K562 (cell line): ENCODE data around the gene BMAL1. TPM values are rescaled to one million over a fixed set of nuclear protein-coding genes. Genes with fewer than 3 reads are reported as not detected.
A peak's percentile ranks its signal among the peaks of the same experiment; 100 is the strongest.

Source experiments
- ATAC-seq: fragments of 200-7000 bp; cut with Tn5 transposase; 3 replicates; pipeline ENCODE4 v1.9.1; 2020; ENCODE audit warnings: moderate library complexity
- BruUV-seq: library from RNA; stranded (reverse); fragments of 400-500 nt; replicated peaks from 2 replicates; lab custom pipeline; 2021; lab: Mats Ljungman, UMichigan
- CTCF ChIA-PET: fragments of 300-600 bp; formaldehyde crosslinking; extraction: SDS; loops from one replicate; lab custom pipeline; 2021; ENCODE audit warnings: low intra/inter-chr PET ratio; lab: Yijun Ruan, JAX
- POLR2A ChIA-PET: fragments of 300-600, 350-650 bp; sonication (Branson Sonifier 250); formaldehyde crosslinking; extraction: SDS; loops from one replicate; lab custom pipeline; 2021; ENCODE audit warnings: antibody characterized with exemption, inconsistent platforms; lab: Yijun Ruan, JAX
- DNase-seq, 4 experiments: peaks; one replicate each; pipeline versions ENCODE4 v3.0.0 to v3.0.0-alpha.2; 2011 to 2018; ENCODE audit warnings: low spot score in 3 of 4, mixed read lengths in 3 of 4; ENCODE audit errors: extremely low read depth in 1 of 4
- FAIRE-seq: peaks from 2 replicates; lab custom pipeline; 2011; peaks lifted over from hg19 to GRCh38; lab: Jason Lieb, UNC
- H2AFZ ChIP-seq: 2 replicates; pipeline ENCODE4 v1.6.0; 2011; ENCODE audit warnings: low read depth, low read length, control low read depth, inconsistent platforms
- H3K27ac ChIP-seq: fragments of 200-600 bp; 3 replicates; pipeline ENCODE4 v1.8.0; 2011; ENCODE audit warnings: low read depth, mild to moderate bottlenecking, control low read depth, inconsistent platforms, low read length, moderate library complexity, mixed read lengths; ENCODE audit errors: extremely low read depth
- H3K27me3 ChIP-seq, 2 experiments: fragments of 300-600 bp in 1 of 2; 2 replicates in 1 of 2; 3 replicates in 1 of 2; pipeline versions ENCODE4 v1.6.0 to v1.8.0; 2011; ENCODE audit warnings: inconsistent platforms in 2 of 2, low read length in 2 of 2, mild to moderate bottlenecking in 1 of 2, mixed read lengths in 1 of 2, moderate library complexity in 1 of 2; ENCODE audit not compliant: control insufficient read depth in 2 of 2, insufficient read depth in 2 of 2
- H3K36me3 ChIP-seq: fragments of 300-600 bp; 3 replicates; pipeline ENCODE4 v1.8.0; 2011; ENCODE audit warnings: mild to moderate bottlenecking, low read length, inconsistent platforms; ENCODE audit not compliant: control insufficient read depth, insufficient read depth
- H3K4me1 ChIP-seq, 2 experiments: fragments of 200-600 bp in 1 of 2; replicated peaks in 1 of 2; 2 replicates in 1 of 2; 3 replicates in 1 of 2; pipeline versions ENCODE4 v1.5.1 to v1.8.0; 2011; ENCODE audit warnings: inconsistent platforms in 2 of 2, low read length in 2 of 2, mild to moderate bottlenecking in 1 of 2, mixed read lengths in 1 of 2, moderate library complexity in 1 of 2; ENCODE audit not compliant: control insufficient read depth in 2 of 2, insufficient read depth in 2 of 2
- H3K4me2 ChIP-seq: 2 replicates; pipeline ENCODE4 v1.6.1; 2011; ENCODE audit warnings: low read length, control low read depth, inconsistent platforms, mixed read lengths; ENCODE audit not compliant: insufficient read depth
- H3K4me3 ChIP-seq: fragments of 200-600 bp; sonication (generic), shearing (Covaris generic); 2 replicates; pipeline ENCODE4 v1.5.1; 2016; ENCODE audit warnings: control low read depth, inconsistent platforms
- H3K79me2 ChIP-seq: fragments of 200-600 bp; 3 replicates; pipeline ENCODE4 v1.8.0; 2011; ENCODE audit warnings: low read length, inconsistent platforms; ENCODE audit not compliant: control insufficient read depth, insufficient read depth
- H3K9ac ChIP-seq, 2 experiments: 2 replicates each; pipeline versions ENCODE4 v1.6.0 to v1.6.1; 2011; ENCODE audit warnings: low read depth in 2 of 2, low read length in 2 of 2, control low read depth in 1 of 2, inconsistent platforms in 1 of 2, mild to moderate bottlenecking in 1 of 2, mixed read lengths in 1 of 2; ENCODE audit not compliant: insufficient read depth in 1 of 2
- H3K9me1 ChIP-seq: one replicate; pipeline ENCODE4 v1.6.0; 2011; ENCODE audit warnings: inconsistent platforms, mild to moderate bottlenecking, low read length, moderate library complexity; ENCODE audit not compliant: control insufficient read depth, insufficient read depth
- H3K9me3 ChIP-seq: replicated peaks from 2 replicates; pipeline ENCODE4 v1.5.1; 2011; ENCODE audit warnings: low read depth, low read length, inconsistent platforms; ENCODE audit not compliant: control insufficient read depth, insufficient read depth
- H4K20me1 ChIP-seq: replicated peaks from 2 replicates; pipeline ENCODE4 v1.6.1; 2011; ENCODE audit warnings: low read length, inconsistent platforms, mixed read lengths; ENCODE audit not compliant: control insufficient read depth, insufficient read depth
- ARNT ChIP-seq, 2 experiments: fragments of 450-650 bp; IDR thresholded peaks; 2 replicates each; pipeline ENCODE4 v1.6.1; 2016; ENCODE audit warnings: mild to moderate bottlenecking in 1 of 2
- CBX8 ChIP-seq: fragments of 200-600 bp; sonication (generic); IDR thresholded peaks from 2 replicates; pipeline ENCODE4 v1.6.1; 2012; ENCODE audit warnings: borderline replicate concordance, mixed run types, low read depth, mild to moderate bottlenecking, moderate library complexity, mixed read lengths, low read length, control low read depth, inconsistent platforms; ENCODE audit not compliant: poor library complexity, severe bottlenecking; ENCODE audit errors: extremely low read depth
- CEBPG ChIP-seq, 3 experiments: fragments of 200-800 bp in 1 of 3; sonication (Bioruptor generic) in 1 of 3; sonication (generic) in 1 of 3; formaldehyde crosslinking in 1 of 3; IDR thresholded peaks in 2 of 3; conservative IDR thresholded peaks in 1 of 3; 2 replicates each; pipeline versions ENCODE4 v1.6.1 to v1.8.0; 2016 to 2022; ENCODE audit warnings: missing compliant biosample characterization in 2 of 3, missing genetic modification characterization in 2 of 3, mild to moderate bottlenecking in 1 of 3, missing genetic modification reagents in 1 of 3
- EGR1 ChIP-seq: fragments of 450-650 bp; conservative IDR thresholded peaks from 2 replicates; pipeline ENCODE4 v1.6.1; 2017; ENCODE audit warnings: mild to moderate bottlenecking
- FOXK2 ChIP-seq, 2 experiments: fragments of 450-650 bp; IDR thresholded peaks in 1 of 2; conservative IDR thresholded peaks in 1 of 2; 2 replicates each; pipeline ENCODE4 v1.6.1; 2016; ENCODE audit warnings: low read depth in 2 of 2, mild to moderate bottlenecking in 1 of 2
- HIVEP1 ChIP-seq: fragments of 250-450 bp; sonication (Bioruptor Pico); IDR thresholded peaks from 2 replicates; pipeline ENCODE4 v1.4.0; 2020; ENCODE audit warnings: mild to moderate bottlenecking
- HNRNPL ChIP-seq: fragments of 200-400 bp; formaldehyde crosslinking; IDR thresholded peaks from 2 replicates; pipeline ENCODE4 v1.6.1; 2017; ENCODE audit warnings: low read depth, mild to moderate bottlenecking, low read length
- KAT7 ChIP-seq: sonication (generic); formaldehyde crosslinking; IDR thresholded peaks from 2 replicates; pipeline ENCODE4 v1.8.0; 2022; ENCODE audit warnings: missing genetic modification reagents, mild to moderate bottlenecking, borderline replicate concordance
- KLF16 ChIP-seq: IDR thresholded peaks from 2 replicates; pipeline ENCODE4 v1.6.1; 2016; ENCODE audit warnings: antibody characterized with exemption
- PML ChIP-seq: IDR thresholded peaks from 2 replicates; pipeline ENCODE4 v1.6.1; 2012; ENCODE audit warnings: low read length, inconsistent platforms
- SREBF2 ChIP-seq: sonication (generic); formaldehyde crosslinking; IDR thresholded peaks from 2 replicates; pipeline ENCODE4 v1.4.0; 2020; ENCODE audit warnings: mild to moderate bottlenecking, missing genetic modification reagents
- ZNF174 ChIP-seq: fragments of 250-450 bp; sonication (Bioruptor Pico); IDR thresholded peaks from 2 replicates; pipeline ENCODE4 v1.4.0; 2020; ENCODE audit warnings: mild to moderate bottlenecking
- ZNF354B ChIP-seq: fragments of 250-450 bp; sonication (Bioruptor Pico); IDR thresholded peaks from 2 replicates; pipeline ENCODE4 v1.4.0; 2020
- ZNF717 ChIP-seq: fragments of 250-450 bp; sonication (Bioruptor Pico); IDR thresholded peaks from 2 replicates; pipeline ENCODE4 v1.5.0; 2021
- WGBS: fragments of 100-300 bp; shearing (Covaris generic); methylation state at CpG from one replicate; pipeline ENCODE4 v1.1.6; 2016; ENCODE audit warnings: low coverage, mixed read lengths; ENCODE audit not compliant: insufficient coverage; ENCODE audit errors: missing lambda C conversion rate; 5-methylcytosine and 5-hydroxymethylcytosine counted together
- in situ Hi-C: fragments of 300-500 bp; cut with MboI; formaldehyde crosslinking; loops from 4 replicates; pipeline ENCODE4 v1.15.0; 2018; ENCODE audit warnings: inconsistent platforms, mixed read lengths
- intact Hi-C: fragments of 100-400 bp; cut with micrococcal nuclease; formaldehyde crosslinking; loops from 2 replicates; pipeline ENCODE4 v1.14.2; 2022
- polyA plus RNA-seq, 8 experiments: library from polyadenylated mRNA; depleted of rRNA in 4 of 8; stranded (reverse) in 5 of 8; unstranded in 3 of 8; fragments of >200 nt; fragmentation: Nextera tagmentation in 2 of 8; fragmentation: Illumina TruSeq in 1 of 8; extraction: Ambion mirVana in 2 of 8; extraction: Trizol in 1 of 8; gene quantifications; 2 replicates each; pipeline versions ENCODE4 v1.2.1 to v1.2.3, GENCODE V29; 2011 to 2014; ENCODE audit warnings: inconsistent platforms in 1 of 8, missing spikeins in 1 of 8
- total RNA-seq, 7 experiments: library from RNA; depleted of rRNA in 6 of 7; stranded (reverse); fragments of >200 nt in 6 of 7; fragmentation: Illumina TruSeq in 2 of 7; extraction: Trizol in 2 of 7; gene quantifications; 2 replicates each; pipeline versions ENCODE4 v1.2.1 to v1.2.3, GENCODE V29; 2011 to 2021; ENCODE audit warnings: low replicate concordance in 1 of 7
- TF ChIP-seq, protein P1 (sequence below): fragments of 450-650 bp; formaldehyde crosslinking; IDR thresholded peaks from 2 replicates; pipeline ENCODE4 v1.4.0; 2022; ENCODE audit warnings: mild to moderate bottlenecking, moderate library complexity

The BMAL1 gene
- total and polyA plus RNA-seq, 9 of the 15 experiments (the other 6 are each of a cell fraction or from before 2014, with no cell fraction given) = 0.14 to 2.4 (median 0.64) TPM

DNA sequence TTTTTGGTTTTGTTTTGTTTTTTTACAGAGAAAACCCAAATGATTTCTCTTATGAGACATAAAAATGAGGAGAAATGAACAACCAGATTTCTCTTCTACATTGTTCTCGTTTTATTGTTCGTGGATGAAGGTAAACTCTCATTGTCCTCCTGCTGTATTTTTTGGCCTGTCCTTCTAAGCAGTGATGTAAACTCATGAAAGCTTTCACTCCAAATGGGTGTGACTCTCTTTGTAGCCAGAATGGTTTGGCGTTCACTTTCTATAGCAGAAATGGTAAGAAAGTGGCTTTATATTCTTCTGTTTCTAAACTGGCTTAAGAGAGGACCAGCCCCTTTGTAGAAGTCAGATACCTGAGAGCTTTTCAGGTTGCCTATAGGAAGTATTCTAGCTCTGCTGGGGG, 15.5 kb upstream of the BMAL1 start:
- no peaks in the 10 kb centered on the region for H3K36me3 ChIP-seq
- H3K4me3 ChIP-seq = no peak overlapping the region
- H3K9me3 ChIP-seq = no peaks in the 10 kb centered on the region
- H3K27ac ChIP-seq = no peak overlapping the region
- ChIA-PET CTCF (no interaction called here), POLR2A (no interaction called here)
- intact Hi-C loops = no loop called here
- H3K4me1 ChIP-seq = no peaks in the 10 kb centered on the region; a peak in 2 of 5 replicates
- H3K79me2 ChIP-seq = no peaks in the 10 kb centered on the region
- peaks cover 6 to 30% of the 10 kb centered on the region in 2 experiments; a peak in 4 of 5 replicates for H3K27me3 ChIP-seq
- H3K9ac ChIP-seq = no peak overlapping the region
- ATAC-seq (no peak), DNase-seq (no peak), FAIRE-seq (no peak)
- WGBS = 0% methylated on average over 3 of the region's 3 CpGs
- TF ChIP-seq CBX8 = peak; percentile 71
- no peak for TF ChIP-seq ZNF354B (CRISPR knock-in tag)
- no peak for TF ChIP-seq ARNT (IDR thresholded peaks at IDR 0.05)
- TF ChIP-seq KLF16 = no peak
- no peak for TF ChIP-seq CEBPG (CRISPR knock-in tag; IDR thresholded peaks at IDR 0.05)
- 0 out of 4 replicates have a peak, but pooled peaks of 1 of the 2 experiments have one; percentile 19 for TF ChIP-seq CEBPG (tag; conservative IDR thresholded peaks at IDR 0.05 in 1 of 2, IDR thresholded peaks at IDR 0.05 in 1 of 2)
- H3K4me2 ChIP-seq = no peak overlapping the region
- in situ Hi-C loops = no loop called here
- no TSS peak for BruUV-seq
- H4K20me1 ChIP-seq = no peaks in the 10 kb centered on the region
- H2AFZ ChIP-seq = no peak overlapping the region
- no peaks in the 10 kb centered on the region for H3K9me1 ChIP-seq

GRCh38 chr11:13268791-13269190, 8.8 kb upstream of the BMAL1 start:
- in situ Hi-C loops = no loop called here

More at GRCh38 chr11:13268791-13269190, 8.8 kb upstream of the BMAL1 start:
- DNase-seq = no peak
- Histone ChIP-seq H3K9me3 (no peaks in the 10 kb centered on the region), H3K9ac (no peak overlapping the region), H3K4me2 (no peak overlapping the region), H3K27ac (no peak overlapping the region), H4K20me1 (no peaks in the 10 kb centered on the region), H3K79me2 (no peaks in the 10 kb centered on the region), H2AFZ (no peak overlapping the region), H3K27me3 (no peaks in the 10 kb centered on the region), H3K36me3 (no peaks in the 10 kb centered on the region), H3K9me1 (no peaks in the 10 kb centered on the region), H3K4me3 (no peak overlapping the region), H3K4me1 (no peaks in the 10 kb centered on the region)
- no peak for TF ChIP-seq ZNF174 (CRISPR knock-in tag)
- TF ChIP-seq, protein P1, sequence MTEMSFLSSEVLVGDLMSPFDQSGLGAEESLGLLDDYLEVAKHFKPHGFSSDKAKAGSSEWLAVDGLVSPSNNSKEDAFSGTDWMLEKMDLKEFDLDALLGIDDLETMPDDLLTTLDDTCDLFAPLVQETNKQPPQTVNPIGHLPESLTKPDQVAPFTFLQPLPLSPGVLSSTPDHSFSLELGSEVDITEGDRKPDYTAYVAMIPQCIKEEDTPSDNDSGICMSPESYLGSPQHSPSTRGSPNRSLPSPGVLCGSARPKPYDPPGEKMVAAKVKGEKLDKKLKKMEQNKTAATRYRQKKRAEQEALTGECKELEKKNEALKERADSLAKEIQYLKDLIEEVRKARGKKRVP (CRISPR knock-in tag) = no peak
- no peak for TF ChIP-seq KAT7 (CRISPR knock-in tag)
- no peak for TF ChIP-seq PML
- TF ChIP-seq HIVEP1 (CRISPR knock-in tag) = no peak
- TF ChIP-seq HNRNPL = no peak
- TF ChIP-seq SREBF2 (CRISPR knock-in tag) = no peak
- no peak for TF ChIP-seq FOXK2 (conservative IDR thresholded peaks at IDR 0.05 in 1 of 2, IDR thresholded peaks at IDR 0.05 in 1 of 2; ENCODE audit: low read depth in 2 of 2)
- no peak for TF ChIP-seq EGR1
- TF ChIP-seq ZNF717 (CRISPR knock-in tag) = no peak
- no TSS peak for BruUV-seq
- intact Hi-C loops = no loop called here
- ATAC-seq = no peak
- FAIRE-seq = no peak
- POLR2A ChIA-PET = no interaction called here
- CTCF ChIA-PET = no interaction called here
